ENCODE data around the gene WDR17.

Gene WDR17

DNA sequence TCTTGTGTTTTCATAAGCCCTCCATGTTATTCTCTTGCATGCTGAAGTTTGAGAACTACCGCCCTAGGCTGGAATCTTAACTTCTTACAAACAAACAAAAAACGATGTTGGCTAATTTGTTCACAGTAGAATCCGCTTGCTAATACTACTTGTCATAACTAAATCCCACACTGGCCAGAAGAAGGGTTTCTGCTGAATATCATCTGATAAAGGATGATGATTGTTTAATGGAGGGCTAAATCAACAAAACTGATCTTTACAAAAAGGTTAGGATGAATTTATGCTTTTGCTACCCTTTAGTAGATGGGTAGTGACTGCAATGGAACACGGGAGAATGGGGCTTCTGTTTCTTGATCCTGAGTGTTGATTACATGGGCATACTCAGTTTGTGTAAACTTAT, 87.5 kb downstream of the WDR17 start:
- H3K4me3 ChIP-seq (ENCODE audit: low read length): no peak overlapping the region
- no peak for TF ChIP-seq CTCF (conservative IDR thresholded peaks at IDR 0.05; ENCODE audit: low read depth, low read length)
- no peak for DNase-seq (ENCODE audit: low read depth)

DNA sequence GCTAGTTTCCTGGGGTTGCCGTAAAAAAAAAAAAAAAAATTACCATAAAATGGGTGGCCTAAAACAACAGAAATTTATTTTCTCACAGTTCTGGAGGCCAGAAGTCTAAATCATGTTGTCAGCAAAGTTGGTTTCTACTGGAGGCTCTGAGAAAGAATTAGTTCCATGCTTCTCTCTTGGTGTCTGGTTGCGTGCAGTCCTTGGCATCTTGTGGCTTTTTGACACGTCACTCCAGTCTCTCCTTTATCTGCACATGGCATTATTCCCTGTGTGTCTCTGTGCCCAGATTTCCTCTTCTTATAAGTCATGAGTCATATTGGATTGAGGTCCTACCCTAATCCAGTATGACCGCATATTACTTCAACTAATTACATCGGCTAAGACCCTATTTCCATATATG, 91.0 kb downstream of the WDR17 start:
- no peak overlapping the region for H3K4me3 ChIP-seq (ENCODE audit: low read length)
- DNase-seq (ENCODE audit: low read depth): no peak
- no peak for TF ChIP-seq CTCF (conservative IDR thresholded peaks at IDR 0.05; ENCODE audit: low read depth, low read length)

GRCh38 chr4:176163041-176163440, 97.4 kb downstream of the WDR17 start:
- H3K4me3 ChIP-seq (ENCODE audit: low read length): no peak overlapping the region
- no peak for TF ChIP-seq CTCF (conservative IDR thresholded peaks at IDR 0.05; ENCODE audit: low read depth, low read length)
- no peak for DNase-seq (ENCODE audit: low read depth)

GRCh38 chr4:176185051-176185450, 119.4 kb downstream of the WDR17 start:
- H3K4me3 ChIP-seq (ENCODE audit: low read length): no peak overlapping the region
- peak; percentile 43 for DNase-seq (ENCODE audit: low read depth)
- TF ChIP-seq CTCF (conservative IDR thresholded peaks at IDR 0.05; ENCODE audit: low read depth, low read length): no peak

DNA sequence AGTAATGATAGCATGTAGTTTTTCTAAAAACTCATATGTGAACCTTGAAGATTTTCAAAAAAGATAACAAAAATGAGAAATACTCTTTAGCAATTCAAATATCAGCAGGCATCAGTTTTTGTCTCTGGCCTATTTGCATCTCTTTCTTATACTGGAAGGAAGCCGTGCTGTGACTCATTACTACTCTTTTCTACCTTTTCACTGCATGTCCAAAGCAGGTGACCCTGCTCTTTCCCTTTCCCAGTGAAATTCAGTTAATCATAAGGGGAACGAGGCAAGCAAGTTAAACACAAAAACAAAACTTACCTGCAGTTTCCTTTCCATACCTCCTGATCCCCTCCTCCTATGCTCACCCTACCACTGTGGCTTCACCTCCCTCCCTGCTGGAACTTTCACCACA, 120.4 kb downstream of the WDR17 start:
- TF ChIP-seq CTCF (conservative IDR thresholded peaks at IDR 0.05; ENCODE audit: low read depth, low read length): no peak
- no peak for DNase-seq (ENCODE audit: low read depth)
- H3K4me3 ChIP-seq (ENCODE audit: low read length): no peak overlapping the region

GRCh38 chr4:176186671-176187395, 121.2 kb downstream of the WDR17 start:
- no peak for TF ChIP-seq CTCF (conservative IDR thresholded peaks at IDR 0.05; ENCODE audit: low read depth, low read length)
- no peak for DNase-seq (ENCODE audit: low read depth)
- no peak overlapping the region for H3K4me3 ChIP-seq (ENCODE audit: low read length)

GRCh38 chr4:176187624-176188023, 122.0 kb downstream of the WDR17 start:
- no peak overlapping the region for H3K4me3 ChIP-seq (ENCODE audit: low read length)
- TF ChIP-seq CTCF (conservative IDR thresholded peaks at IDR 0.05; ENCODE audit: low read depth, low read length): no peak
- DNase-seq (ENCODE audit: low read depth): no peak
